SJSA1 (cell line): Measurements from ENCODE around the gene DAPP1. TPM values are rescaled to one million over a fixed set of nuclear protein-coding genes. Genes with fewer than 3 reads are reported as not detected.

ENCODE experiments used
- DNase-seq, 2 experiments: peaks; one replicate each; pipeline ENCODE4 v3.0.0-alpha.2; 2015 to 2020; ENCODE audit warnings: low spot score in 2 of 2, low read depth in 1 of 2
- H3K27ac ChIP-seq: fragments of 250-450 bp; sonication (Bioruptor Pico); 2 replicates; pipeline ENCODE4 v1.5.1; 2020; ENCODE audit warnings: mild to moderate bottlenecking, moderate library complexity
- H3K27me3 ChIP-seq: fragments of 250-450 bp; sonication (Bioruptor Pico); replicated peaks from 2 replicates; pipeline ENCODE4 v1.5.1; 2020; ENCODE audit warnings: mild to moderate bottlenecking, moderate library complexity
- H3K36me3 ChIP-seq: fragments of 250-450 bp; sonication (Bioruptor Pico); 2 replicates; pipeline ENCODE4 v1.5.1; 2020; ENCODE audit warnings: mild to moderate bottlenecking
- H3K4me1 ChIP-seq: fragments of 250-450 bp; sonication (Bioruptor Pico); replicated peaks from 2 replicates; pipeline ENCODE4 v1.6.1; 2021; ENCODE audit warnings: mild to moderate bottlenecking
- H3K4me3 ChIP-seq: fragments of 250-450 bp; sonication (Bioruptor Pico); 2 replicates; pipeline ENCODE4 v1.5.1; 2020; ENCODE audit warnings: mild to moderate bottlenecking
- H3K9me3 ChIP-seq: fragments of 250-450 bp; sonication (Bioruptor Pico); replicated peaks from 2 replicates; pipeline ENCODE4 v1.5.1; 2020; ENCODE audit warnings: mild to moderate bottlenecking
- total RNA-seq: library from RNA; depleted of rRNA; stranded (reverse); fragments of >200 nt; shearing (Covaris generic); gene quantifications from 2 replicates; pipeline ENCODE4 v1.2.3, GENCODE V29; 2014

Gene DAPP1
- total RNA-seq, 1 experiment from 2014 or later = 0.32 TPM

DNA sequence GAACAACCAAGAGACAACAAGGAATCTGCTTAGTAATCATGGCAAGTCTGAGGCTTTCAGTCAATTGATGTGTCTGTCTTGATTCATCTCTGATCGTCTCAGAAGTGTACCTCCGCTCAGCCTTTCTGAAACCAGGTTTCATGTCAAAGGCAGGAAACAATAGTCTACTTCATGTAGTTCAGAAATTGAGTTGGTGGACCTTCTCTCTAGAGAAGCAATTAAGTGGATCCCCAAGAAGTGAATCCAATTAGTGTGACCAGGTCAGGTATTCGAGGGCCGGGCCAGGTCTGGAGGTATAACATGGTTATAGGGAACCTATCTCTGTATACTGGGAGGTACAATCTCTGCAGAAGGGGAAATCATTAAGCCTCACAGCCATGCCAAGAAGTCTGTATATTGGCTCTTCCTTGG, 32.0 kb downstream of the DAPP1 start:
- Histone ChIP-seq H3K36me3 (no peaks in the 10 kb centered on the region), H3K9me3 (no peaks in the 10 kb centered on the region), H3K27me3 (no peaks in the 10 kb centered on the region), H3K4me3 (no peak overlapping the region), H3K4me1 (peaks cover 5% of the 10 kb centered on the region), H3K27ac (no peak overlapping the region)
- DNase-seq = no peak

DNA sequence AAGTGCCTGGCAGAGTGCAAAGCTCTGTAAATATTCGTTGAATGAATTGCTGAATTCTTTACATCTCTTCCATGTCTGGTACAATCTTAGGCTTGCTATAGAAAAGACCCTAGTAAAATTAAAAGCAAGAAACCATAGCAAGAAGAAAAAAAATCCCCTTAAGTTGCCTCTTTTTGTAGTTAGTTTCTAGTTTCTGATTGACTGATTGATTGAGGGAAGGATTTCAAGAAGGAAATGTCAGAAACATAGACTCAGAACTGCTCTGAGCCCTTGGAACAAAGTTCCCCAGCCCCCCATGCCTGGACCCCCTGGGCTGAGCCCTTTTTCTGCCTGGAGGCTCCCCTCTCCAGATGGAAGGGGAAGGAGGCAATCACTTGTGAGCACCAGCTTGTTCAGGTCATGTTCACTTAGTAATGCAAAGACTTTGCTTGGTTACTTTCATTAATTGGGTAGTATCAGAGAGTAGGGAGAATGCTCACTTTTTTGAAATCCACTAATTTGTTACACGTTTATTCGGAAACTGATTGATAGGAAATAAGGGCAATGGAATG, 35.6 kb downstream of the DAPP1 start:
- Histone ChIP-seq H3K27ac (no peak overlapping the region), H3K4me3 (no peak overlapping the region), H3K4me1 (no peaks in the 10 kb centered on the region), H3K27me3 (no peaks in the 10 kb centered on the region), H3K9me3 (no peaks in the 10 kb centered on the region), H3K36me3 (no peaks in the 10 kb centered on the region)
- no peak for DNase-seq

DNA sequence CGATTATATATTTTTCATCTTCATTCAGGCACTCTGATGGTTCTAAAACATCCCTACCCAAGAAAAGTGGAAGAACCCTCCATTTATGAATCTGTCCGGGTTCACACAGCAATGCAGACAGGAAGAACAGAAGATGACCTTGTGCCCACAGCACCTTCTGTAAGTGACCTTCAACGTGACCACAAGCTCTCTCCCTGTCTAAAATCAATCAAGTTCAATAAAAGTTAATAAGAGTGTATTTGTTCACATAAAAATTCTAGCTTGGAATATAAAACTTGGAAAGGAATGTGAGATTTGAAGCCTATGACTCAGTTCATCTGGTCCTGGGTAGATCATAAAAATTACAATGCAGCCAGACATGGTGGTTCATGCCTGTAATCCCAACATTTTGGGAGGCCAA, 36.6 kb downstream of the DAPP1 start:
- no peak for DNase-seq
- Histone ChIP-seq H3K4me1 (no peaks in the 10 kb centered on the region), H3K27ac (no peak overlapping the region), H3K27me3 (no peaks in the 10 kb centered on the region), H3K36me3 (no peaks in the 10 kb centered on the region), H3K9me3 (no peaks in the 10 kb centered on the region), H3K4me3 (no peak overlapping the region)

- Histone ChIP-seq H3K36me3 (no peaks in the 10 kb centered on the region), H3K4me3 (no peak overlapping the region), H3K9me3 (no peaks in the 10 kb centered on the region), H3K27me3 (no peaks in the 10 kb centered on the region), H3K4me1 (no peaks in the 10 kb centered on the region), H3K27ac (no peak overlapping the region)
- DNase-seq = no peak
Measured at GRCh38 chr4:99853999-99854398, 37.4 kb downstream of the DAPP1 start.

- Histone ChIP-seq H3K27me3 (0 out of 2 replicates have a peak, but pooled peaks cover 1% of the 10 kb centered on the region), H3K27ac (no peak overlapping the region), H3K9me3 (no peaks in the 10 kb centered on the region), H3K4me3 (no peak overlapping the region), H3K36me3 (no peaks in the 10 kb centered on the region), H3K4me1 (no peaks in the 10 kb centered on the region)
- no peak for DNase-seq
Measured at GRCh38 chr4:99855678-99856077, 39.1 kb downstream of the DAPP1 start.

GRCh38 chr4:99856166-99856565, 39.5 kb downstream of the DAPP1 start:
- H3K36me3 ChIP-seq = no peaks in the 10 kb centered on the region
- no peaks in the 10 kb centered on the region for H3K9me3 ChIP-seq
- no peaks in the 10 kb centered on the region for H3K4me1 ChIP-seq
- no peak overlapping the region for H3K27ac ChIP-seq
- H3K4me3 ChIP-seq = no peak overlapping the region
- DNase-seq = no peak
- 0 out of 2 replicates have a peak, but pooled peaks cover 3% of the 10 kb centered on the region for H3K27me3 ChIP-seq

DNA sequence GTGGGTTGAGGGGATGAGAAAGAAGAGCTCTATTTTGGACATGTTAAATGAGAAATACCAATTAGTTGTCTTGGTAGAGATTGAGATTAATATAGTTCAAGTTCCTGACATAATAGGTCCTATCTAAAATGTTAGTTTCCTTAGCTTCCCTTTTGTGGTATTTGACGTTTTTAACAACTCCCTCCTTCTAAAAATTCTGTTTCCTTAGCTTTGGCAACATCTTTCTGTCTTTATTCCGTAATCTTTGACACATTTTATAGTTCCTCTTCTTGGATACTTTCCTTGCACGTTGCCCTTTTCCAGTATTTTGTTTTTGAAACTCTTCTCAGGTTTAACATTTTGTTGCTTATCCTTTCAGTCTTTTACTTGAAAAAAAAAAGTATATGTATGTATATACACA, 40.7 kb downstream of the DAPP1 start:
- Histone ChIP-seq H3K27ac (no peak overlapping the region), H3K36me3 (no peaks in the 10 kb centered on the region), H3K27me3 (0 out of 2 replicates have a peak, but pooled peaks cover 3% of the 10 kb centered on the region), H3K4me1 (no peaks in the 10 kb centered on the region), H3K4me3 (no peak overlapping the region), H3K9me3 (no peaks in the 10 kb centered on the region)
- no peak for DNase-seq

DNA sequence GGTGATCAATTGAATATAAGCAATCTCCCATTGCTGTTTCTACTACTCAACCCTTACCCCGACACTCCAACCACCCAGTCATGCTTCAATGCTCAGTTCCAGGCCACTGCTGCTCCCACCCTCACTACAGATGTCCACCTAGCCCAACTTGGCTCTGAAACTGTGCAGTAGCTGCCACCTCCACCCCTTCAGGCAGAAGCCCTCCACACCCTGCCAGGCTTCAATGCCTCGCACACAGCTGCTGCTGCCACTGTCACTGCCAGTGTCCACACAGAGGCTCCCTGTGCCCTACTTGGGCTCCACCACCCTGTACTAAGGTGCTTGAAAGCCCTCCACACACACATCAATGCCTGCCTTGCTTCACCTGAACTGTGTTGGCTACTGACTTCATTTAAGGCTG, 43.0 kb downstream of the DAPP1 start:
- no peak overlapping the region for H3K27ac ChIP-seq

DNA sequence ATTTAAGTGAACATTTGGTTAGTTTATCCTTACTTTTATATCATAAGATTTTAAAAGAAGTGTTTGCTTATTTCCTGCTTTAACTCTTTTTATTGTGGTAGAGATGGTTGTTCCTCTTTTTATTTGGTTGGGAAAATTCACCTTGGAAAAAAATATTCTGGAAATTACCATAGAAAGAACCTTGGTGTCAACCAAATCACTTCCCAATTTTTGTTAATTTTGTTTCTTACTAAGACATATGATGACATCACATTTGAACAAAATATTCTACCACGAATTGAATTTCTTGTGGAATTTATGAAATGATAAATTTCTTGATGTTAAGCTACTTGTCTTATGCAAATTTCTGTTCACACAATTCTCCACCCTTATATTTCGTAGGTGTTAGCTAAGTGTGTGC, 43.9 kb downstream of the DAPP1 start:
- no peaks in the 10 kb centered on the region for H3K9me3 ChIP-seq
- no peaks in the 10 kb centered on the region for H3K36me3 ChIP-seq
- DNase-seq = no peak
- peaks cover 3% of the 10 kb centered on the region; the same call in 1 of the 2 replicates for H3K27me3 ChIP-seq
- H3K4me1 ChIP-seq = no peaks in the 10 kb centered on the region
- no peak overlapping the region for H3K27ac ChIP-seq
- no peak overlapping the region for H3K4me3 ChIP-seq

More for the DNA sequence above, 43.0 kb downstream of the DAPP1 start:
- Histone ChIP-seq H3K4me3 (no peak overlapping the region), H3K27me3 (0 out of 2 replicates have a peak, but pooled peaks cover 3% of the 10 kb centered on the region), H3K4me1 (no peaks in the 10 kb centered on the region), H3K9me3 (no peaks in the 10 kb centered on the region), H3K36me3 (no peaks in the 10 kb centered on the region)
- DNase-seq = no peak

GRCh38 chr4:99861120-99861905, 44.7 kb downstream of the DAPP1 start:
- H3K4me3 ChIP-seq = no peak overlapping the region
- peaks cover 3% of the 10 kb centered on the region; the same call in 1 of the 2 replicates for H3K27me3 ChIP-seq
- no peaks in the 10 kb centered on the region for H3K36me3 ChIP-seq
- H3K9me3 ChIP-seq = no peaks in the 10 kb centered on the region
- no peak for DNase-seq
- no peak overlapping the region for H3K27ac ChIP-seq
- H3K4me1 ChIP-seq = no peaks in the 10 kb centered on the region

DNA sequence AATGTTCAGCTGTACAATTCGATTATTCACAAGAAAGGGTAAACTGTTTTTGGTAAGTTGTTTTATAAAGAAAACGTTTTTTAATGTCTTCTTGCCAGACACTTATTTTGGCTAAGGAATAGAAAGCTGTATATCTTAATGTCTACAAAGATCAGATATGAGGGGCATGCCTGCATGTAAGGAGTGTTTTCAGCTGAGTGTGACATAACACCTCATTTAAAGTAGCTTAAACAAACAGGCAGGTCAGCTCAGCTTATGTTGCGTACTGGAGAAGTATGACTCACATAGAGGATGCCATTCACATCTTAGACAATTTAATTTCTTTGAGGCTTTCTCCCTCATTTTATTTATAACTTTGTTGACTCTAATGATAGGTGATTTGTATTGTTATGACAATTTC, 47.2 kb downstream of the DAPP1 start:
- Histone ChIP-seq H3K9me3 (no peaks in the 10 kb centered on the region), H3K27me3 (peaks cover 3% of the 10 kb centered on the region; the same call in 1 of the 2 replicates), H3K4me1 (no peaks in the 10 kb centered on the region), H3K27ac (no peak overlapping the region), H3K4me3 (no peak overlapping the region), H3K36me3 (no peaks in the 10 kb centered on the region)
- DNase-seq = no peak

DNA sequence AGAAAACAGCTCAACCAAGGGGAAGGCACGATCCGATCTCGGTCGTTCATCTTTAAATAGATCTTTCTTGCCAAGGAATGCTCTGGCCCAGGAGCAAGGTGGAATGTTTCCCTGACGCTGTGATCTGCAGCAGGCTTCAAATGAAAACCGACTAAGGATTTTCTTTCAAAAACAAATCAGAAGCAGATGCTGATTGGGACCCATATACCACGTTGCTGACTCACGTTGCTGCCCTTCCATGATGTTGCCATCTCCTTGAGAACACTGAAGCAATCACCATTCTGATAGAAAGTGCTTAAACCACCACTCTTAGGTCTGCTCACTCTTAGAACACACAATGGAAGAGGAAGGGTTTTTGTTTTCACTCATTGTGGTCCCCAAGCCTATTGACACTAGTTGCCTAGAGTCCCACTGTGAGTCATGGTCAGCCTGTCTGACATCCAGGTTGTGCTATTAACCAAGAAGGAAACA, 51.5 kb downstream of the DAPP1 start:
- Histone ChIP-seq H3K9me3 (no peaks in the 10 kb centered on the region; the same call in 1 of the 2 replicates), H3K27ac (no peak overlapping the region), H3K4me1 (no peaks in the 10 kb centered on the region)

DNA sequence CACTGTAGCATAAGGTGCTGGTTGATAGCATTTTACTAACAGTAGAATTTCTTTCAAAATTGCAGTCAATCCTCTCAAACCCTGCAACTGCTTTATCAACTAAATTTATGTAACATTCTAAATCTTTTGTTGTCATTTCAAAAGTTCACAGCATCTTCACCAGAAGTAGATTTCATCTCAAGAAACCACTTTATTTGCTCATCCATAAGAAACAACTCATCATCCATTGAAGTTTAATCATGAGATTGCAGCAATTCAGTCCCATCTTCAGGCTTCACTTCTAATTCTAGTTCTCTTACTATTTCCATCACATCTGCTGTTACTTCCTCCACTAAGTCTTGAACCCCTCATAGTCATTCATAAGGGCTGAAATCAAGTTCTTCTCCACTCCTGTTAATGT, 55.9 kb downstream of the DAPP1 start:
- Histone ChIP-seq H3K9me3 (no peaks in the 10 kb centered on the region; the same call in 1 of the 2 replicates), H3K27ac (no peak overlapping the region), H3K27me3 (no peaks in the 10 kb centered on the region), H3K36me3 (0 out of 2 replicates have a peak, but pooled peaks cover 7% of the 10 kb centered on the region), H3K4me1 (no peaks in the 10 kb centered on the region), H3K4me3 (no peak overlapping the region)
- no peak for DNase-seq

More for the DNA sequence above, 51.5 kb downstream of the DAPP1 start:
- Histone ChIP-seq H3K4me3 (no peak overlapping the region), H3K36me3 (no peaks in the 10 kb centered on the region), H3K27me3 (no peaks in the 10 kb centered on the region; the same call in 1 of the 2 replicates)
- peak in 1 of 2 experiments; percentile 28 for DNase-seq

DNA sequence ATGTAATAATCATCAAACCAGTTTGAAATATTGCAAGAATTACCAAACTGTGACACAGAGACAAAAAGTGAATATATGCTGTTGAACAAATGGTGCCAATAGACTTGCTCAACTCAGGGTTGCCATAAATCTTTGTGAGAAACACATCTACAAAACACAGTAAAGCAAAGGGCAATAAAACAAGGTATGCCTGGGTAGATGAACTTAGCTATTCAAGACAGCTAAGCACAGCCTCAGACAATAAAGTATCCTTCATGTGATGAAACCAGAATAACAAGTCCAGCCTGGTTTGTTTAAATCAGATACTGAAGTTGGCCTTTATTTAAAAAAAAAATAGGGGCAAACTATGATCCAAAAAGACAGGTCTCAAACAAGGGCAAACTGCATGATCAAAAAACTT, 58.4 kb downstream of the DAPP1 start:
- Histone ChIP-seq H3K27ac (no peak overlapping the region), H3K36me3 (peaks cover 29% of the 10 kb centered on the region), H3K27me3 (no peaks in the 10 kb centered on the region), H3K4me3 (no peak overlapping the region), H3K4me1 (no peaks in the 10 kb centered on the region), H3K9me3 (no peaks in the 10 kb centered on the region; the same call in 1 of the 2 replicates)
- DNase-seq = no peak
